ENCODE results near the gene ITPK1.
"Not testable (repeated sequence)": the region's sequence is repeated elsewhere in the genome, so short reads cannot be mapped to it uniquely, and the experiment has no call there.

ITPK1 gene

DNA sequence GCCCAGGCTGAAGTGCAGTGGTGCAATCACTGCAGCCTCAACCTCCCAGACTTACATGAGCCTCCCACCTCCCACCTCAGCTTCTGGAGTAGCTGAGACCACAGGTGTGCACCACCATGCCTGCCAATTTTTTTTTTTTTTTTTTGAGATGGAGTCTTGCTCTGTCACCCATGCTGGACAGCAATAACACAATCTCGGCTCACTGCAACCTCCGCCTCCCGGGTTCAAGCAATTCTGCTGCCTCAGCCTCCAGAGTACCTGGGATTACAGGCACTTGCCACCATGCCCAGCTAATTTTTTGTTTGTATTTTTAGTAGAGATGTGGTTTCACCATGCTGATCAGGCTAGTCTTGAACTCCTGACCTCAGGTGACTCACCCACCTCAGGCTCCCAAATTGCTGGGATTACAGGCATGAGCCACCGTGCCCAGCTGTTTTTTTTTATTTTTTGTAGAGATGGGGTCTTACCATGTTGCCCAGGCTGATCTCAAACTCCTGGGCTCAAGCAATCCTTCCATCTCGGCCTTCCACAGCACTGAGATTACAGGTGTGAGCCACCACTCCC lies 15.6 kb upstream of the ITPK1 start:
- DNase-seq (ENCODE audit: insufficient read length, low spot score); FAIRE-seq: not testable (repeated sequence)

DNA sequence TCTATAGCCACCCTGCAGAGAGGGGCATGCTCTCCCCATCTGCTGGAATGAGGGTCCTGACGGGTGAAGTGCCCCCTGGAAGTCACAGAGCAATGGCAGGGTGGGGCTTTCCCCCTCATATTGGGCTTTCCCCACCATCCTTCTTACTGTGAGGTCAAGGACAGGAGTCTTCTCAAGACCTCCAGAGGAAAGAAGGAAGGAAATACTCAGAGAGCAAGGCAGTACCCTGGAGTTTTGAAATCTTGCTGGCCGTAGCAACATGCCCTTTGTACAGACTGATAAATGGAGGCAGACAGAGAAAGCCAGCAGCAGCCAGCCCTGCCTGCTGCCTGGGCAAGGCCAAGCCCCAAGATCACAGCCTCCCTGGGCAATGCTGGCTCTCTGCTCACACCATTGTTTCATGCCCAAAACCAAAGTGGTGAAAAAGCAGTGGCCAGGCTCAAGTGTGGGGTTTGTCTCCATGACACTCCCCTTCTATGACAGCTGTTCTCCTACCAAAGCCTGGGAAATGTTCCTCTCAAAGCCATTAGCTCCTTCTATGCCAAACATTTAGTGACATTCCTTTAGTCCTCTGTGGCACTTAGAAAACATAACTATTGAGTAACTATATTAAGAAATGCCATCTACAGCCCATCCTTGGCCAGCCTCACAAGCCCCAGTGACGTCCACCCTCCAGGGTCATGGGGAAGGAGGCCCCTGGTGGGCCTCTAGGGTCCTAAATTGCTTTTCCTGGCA lies 13.2 kb upstream of the ITPK1 start:
- no peak for FAIRE-seq
- no peak for DNase-seq (ENCODE audit: insufficient read length, low spot score)

DNA sequence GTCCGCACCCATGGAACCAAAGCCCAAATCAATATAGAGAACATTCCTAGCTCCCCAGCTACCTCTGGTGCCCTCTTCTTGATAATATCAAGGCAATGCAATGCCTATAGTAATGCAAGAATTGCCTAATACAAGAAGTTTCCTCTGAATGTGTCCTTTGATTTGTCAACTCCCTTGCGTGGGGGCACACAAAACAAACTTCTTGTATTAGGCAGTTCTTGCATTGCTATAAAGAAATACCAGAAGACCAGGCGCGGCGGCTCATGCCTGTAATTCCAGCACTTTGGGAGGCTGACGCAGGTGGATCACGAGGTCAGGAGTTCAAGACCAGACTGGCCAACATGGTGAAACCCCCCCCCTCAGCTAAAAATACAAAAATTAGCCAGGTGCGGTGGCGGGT lies 10.4 kb upstream of the ITPK1 start:
- DNase-seq (ENCODE audit: insufficient read length, low spot score) (no peak), FAIRE-seq (no peak)

DNA sequence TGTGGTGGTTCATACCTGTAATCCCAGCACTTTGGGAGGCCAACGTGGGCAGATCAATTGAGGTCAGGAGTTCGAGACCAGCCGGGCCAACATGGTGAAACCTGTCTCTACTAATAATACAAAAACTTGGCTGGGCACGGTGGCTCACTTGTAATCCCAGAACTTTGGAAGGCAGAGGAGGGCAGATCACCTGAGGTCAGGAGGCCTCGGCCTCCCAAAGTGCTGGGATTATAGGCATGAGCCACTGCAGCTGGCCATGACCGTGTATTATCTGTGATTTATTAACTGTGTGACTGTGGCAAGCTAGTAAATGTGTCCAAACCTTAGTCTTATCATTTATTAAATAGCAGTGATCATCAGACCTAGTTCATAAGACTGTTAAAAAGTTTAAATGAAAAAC lies 7.1 kb upstream of the ITPK1 start:
- no peak for DNase-seq (ENCODE audit: insufficient read length, low spot score)
- FAIRE-seq: no peak

DNA sequence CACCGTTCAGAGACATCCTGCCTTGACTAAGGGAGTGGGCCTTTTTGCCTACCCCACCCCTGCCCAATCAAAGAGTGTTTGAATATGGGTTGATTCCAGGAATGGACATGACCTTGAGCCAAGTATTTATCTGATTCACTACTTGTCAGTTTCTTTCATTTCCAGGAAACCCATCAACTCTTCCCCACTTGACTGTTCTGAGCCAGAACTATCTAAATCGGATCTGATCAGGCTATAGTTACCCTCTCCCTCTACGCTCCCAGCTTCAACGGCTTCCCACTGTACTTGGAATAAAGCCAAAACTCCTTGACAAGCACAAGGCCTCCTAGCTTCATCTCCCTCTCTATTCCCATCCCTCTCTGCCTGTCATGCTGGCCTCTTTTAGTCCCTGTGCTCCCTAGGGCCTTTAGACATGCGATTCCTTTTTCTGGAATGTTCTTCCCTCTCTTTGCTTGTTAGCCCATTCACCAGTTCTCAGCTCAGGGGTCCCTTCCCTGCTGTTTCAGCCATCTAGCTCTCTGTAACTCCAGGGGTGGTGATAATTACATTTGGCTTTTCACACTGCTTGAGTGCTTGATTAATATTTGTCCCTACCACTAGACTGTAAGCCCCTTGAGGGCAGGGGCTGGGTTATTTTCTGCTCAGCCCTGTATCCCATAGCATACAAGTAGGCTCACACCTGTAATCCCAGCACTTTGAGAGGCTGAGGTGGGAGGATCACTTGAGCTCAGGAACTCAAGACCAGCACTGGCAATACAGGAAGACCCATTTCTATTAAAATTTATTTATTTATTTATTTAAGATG lies 5.5 kb upstream of the ITPK1 start:
- DNase-seq (ENCODE audit: insufficient read length, low spot score) (no peak), FAIRE-seq (no peak)

DNA sequence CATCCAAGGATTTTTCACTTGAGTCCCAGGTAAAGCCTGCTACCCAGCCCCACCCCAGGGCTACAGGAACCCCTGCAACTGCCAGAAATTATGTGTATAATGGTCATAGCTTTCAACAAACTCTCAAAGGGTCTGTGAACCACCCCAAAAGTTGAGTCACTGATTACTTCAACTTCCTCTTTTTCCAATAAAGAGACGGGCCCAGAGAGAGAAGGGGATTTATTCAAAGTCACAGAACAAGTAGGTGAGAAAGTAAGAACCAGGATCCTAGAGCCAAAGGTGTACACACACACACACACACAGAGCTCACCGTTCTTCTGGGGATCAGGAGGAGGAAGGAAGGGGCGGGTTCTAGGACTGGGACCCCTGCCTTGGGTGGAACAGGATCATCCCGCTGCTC lies 4.8 kb upstream of the ITPK1 start:
- DNase-seq (ENCODE audit: insufficient read length, low spot score) (no peak), FAIRE-seq (no peak)

DNA sequence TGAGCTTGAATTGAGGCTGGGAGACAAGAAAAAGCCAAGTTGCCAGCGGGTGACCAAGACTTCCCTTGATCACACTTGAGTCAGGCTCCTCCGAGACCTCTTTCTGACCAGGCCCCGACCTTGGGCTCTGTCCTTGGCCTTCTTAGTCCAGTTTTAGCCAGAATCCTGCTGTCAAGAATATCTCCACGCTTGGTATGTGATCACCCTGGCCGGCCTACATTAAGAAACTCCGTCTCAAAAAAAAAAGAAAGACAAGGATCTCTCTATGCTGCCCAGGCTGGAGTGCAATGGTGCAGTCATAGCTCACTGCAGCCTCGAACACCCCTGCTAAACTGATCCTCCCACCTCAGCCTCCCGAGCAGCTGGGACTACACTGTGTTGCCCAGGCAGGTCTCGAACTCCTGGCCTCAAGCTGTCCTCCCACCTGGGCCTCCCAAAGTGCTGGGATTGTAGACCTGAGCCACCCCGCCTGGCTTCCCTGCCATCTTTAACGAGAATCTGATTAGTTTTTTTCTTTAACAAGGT lies 1.0 kb upstream of the ITPK1 start:
- FAIRE-seq (no peak), DNase-seq (ENCODE audit: insufficient read length, low spot score) (no peak)

DNA sequence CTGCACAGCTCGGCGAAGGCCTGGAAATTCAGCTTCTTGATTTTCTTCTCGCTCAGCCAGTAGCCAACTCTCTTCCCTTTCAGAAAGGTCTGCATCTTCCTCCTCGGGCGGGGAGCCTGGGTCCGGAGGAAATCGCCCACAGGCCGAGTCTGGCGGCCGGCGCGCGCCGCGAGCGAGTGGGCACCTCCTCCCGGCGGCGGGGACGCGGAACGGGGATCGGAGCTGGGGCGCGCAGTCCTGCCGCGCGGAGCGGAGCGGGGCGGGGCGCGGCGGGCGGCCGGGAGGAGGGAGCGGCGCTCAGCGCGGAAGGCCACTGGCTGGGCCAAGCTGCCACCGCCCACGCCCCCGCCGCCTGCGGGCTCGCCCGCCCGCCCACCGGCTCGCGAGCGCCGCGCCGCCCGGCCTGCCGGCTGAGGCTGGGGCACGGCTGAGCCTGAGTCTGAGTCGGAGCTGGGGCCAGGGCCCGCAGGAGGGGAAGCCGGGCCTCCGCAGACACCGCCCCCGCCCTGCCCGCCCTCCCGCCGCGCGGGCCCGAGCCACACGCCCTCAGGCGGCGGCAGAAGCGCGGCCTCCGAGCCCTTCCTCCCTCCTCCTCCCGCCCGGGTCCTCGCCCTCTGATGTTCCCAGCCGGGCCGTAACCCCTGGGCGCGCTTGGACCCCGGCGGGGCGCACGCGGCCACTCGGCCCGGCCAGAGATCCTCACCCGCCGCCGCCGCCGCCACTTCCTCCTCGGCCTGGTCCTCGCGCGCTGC lies 480 bp downstream of the ITPK1 start:
- peak; percentile 61 for FAIRE-seq
- peak; percentile 92 for DNase-seq (ENCODE audit: insufficient read length, low spot score)

DNA sequence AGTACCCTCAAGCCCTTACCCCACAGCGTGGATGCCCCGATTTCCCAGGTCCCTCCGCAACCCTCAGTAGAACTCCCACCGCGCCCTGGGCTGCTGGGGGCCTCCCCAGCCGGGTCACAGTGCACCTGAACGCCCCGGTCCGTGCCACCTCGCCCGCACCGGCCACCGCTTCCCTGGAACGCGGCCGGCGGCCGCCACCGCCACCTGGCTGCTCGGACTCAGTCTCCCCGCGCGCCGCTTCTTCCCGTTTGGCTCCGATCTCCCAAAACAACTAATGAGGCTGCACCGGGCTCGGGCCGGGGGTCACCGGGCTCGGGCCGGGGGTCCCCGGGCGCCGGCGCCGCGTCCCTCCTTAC lies 1.0 kb downstream of the ITPK1 start:
- FAIRE-seq (no peak), DNase-seq (ENCODE audit: insufficient read length, low spot score) (no peak)

DNA sequence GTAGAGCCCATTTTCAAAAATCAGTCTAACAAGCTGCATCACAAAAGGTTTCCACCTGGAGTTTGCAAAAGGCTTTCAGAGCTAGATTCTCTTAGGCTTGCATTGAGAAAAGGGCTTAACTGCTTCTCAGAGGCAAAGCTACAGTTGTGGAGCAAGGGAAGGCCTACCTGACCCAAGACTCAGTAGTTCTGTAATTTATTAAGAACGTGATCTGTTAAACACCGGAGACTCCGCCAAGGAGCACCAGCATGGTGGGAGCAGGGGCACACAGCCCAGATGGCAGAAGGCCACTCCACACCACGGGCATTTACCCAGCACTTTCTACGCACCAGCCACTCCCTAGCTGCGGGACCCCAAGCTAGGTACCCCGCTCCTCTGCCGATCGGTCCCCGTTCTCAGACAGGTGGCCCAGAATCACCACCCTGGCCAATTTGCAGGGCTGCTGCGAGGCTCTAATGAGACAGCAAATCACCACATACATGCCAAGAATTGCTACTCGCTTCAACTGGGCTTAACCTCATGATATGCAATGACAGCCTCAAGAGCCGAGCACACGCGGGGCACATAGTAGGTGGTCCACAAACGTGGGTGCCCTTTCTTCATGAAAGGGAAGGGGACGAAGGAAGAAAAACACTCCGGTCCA lies 1.5 kb downstream of the ITPK1 start:
- DNase-seq (ENCODE audit: insufficient read length, low spot score): no peak
- no peak for FAIRE-seq

DNA sequence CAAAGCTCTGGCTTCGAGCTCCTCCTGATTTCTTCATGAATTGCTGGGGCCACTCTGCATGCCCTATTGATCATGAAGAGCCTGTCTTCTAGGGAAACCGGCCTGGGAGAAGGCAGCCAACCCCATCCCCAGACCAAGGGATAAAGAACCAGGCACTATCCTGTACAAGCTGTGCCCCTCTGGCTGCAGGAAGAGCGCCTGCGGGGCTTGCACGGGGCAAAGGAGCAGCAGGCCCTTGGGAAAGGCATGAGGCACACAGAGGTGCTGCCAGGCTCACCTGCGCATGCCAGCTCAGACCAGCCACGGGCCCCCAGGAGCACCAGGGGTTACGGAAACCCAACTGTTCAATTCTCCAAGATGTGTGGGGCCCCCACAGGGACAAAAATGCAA lies 2.1 kb downstream of the ITPK1 start:
- FAIRE-seq: peak; percentile 8

DNA sequence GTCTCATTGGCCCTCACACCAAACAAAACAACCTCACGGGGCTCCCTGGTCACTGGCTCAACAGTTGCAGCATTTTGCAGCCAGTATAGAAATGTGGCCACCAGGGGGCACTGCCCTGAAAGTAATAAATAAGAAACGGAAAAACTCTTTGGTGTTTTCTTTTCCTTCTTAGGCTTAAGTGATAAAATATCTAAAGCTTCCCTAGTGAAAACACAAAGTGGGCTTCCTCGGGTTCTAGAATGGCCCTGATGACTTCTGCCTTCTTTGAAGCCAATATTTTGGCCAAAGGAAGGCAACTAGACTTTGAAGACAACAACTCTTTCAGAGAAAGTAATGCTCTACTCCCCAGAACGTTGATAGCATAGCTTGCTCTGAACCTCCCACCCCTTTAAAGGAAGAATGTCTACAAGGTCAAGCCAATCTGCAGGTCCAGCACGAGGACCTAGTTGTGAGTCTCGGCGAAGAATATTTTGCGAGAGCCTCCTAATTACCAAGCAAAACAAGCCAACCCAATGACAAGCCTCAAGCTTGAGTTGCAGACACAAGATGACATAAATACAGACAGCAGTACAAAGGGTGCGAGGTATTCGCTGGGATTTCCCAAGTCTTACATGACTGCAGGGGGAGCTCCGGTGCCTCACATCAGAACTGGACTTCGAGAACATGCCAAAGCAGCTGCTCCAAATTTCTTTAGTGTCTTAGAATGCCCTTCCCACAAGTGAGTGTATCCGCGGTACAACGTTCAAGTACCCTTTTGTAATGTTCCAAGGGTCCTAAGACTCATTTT lies 2.6 kb downstream of the ITPK1 start:
- peak; percentile 94 for FAIRE-seq
- DNase-seq (ENCODE audit: insufficient read length, low spot score): peak; percentile 64

More for the DNA sequence above, 2.1 kb downstream of the ITPK1 start:
- DNase-seq (ENCODE audit: insufficient read length, low spot score): no peak

DNA sequence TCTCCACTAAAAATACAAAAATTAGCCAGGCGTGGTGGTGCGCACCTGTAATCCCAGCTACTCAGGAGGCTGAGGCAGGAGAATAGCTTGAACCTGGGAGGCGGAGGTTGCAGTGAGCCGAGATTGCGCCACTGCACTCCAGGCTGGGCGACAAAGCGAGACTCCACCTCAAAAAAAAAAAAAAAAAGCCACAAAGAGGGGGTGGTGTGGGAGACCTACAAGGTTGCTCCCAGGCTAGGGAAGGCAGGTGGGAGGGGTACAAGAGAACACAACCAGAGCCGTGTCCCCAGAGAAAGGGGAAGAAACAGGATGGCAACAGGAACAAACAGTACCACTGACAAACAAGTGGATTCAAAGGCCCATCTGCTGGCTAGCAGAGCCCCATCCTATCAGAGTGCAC lies 4.2 kb downstream of the ITPK1 start:
- FAIRE-seq; DNase-seq (ENCODE audit: insufficient read length, low spot score): not testable (repeated sequence)

DNA sequence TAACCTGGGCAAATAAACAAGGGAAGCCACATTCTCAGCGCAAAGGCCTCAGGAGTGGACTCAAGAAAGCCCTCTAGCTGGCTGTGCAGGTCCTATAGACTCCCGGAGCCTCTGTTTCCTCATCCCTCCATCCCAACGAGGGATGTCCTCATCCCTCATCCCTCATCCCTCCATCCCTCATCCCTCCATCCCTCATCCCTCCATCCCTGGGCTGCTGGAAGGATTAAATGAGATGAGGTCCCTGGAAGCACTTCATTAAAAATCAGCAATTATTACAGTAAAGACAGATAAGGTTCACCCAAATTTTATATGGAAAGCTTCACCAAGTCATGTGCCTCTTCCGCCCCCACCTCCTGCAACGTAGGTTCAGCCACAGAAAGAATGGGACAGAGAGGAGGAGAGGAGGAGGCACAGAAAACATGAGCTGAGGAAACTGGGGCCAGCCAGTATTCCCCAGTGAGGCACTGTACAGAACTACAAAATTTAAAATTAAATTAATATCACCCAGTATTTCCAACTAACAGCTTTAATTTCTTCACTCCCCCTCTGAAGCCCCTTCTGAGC lies 4.8 kb downstream of the ITPK1 start:
- DNase-seq (ENCODE audit: insufficient read length, low spot score) (no peak), FAIRE-seq (no peak)

DNA sequence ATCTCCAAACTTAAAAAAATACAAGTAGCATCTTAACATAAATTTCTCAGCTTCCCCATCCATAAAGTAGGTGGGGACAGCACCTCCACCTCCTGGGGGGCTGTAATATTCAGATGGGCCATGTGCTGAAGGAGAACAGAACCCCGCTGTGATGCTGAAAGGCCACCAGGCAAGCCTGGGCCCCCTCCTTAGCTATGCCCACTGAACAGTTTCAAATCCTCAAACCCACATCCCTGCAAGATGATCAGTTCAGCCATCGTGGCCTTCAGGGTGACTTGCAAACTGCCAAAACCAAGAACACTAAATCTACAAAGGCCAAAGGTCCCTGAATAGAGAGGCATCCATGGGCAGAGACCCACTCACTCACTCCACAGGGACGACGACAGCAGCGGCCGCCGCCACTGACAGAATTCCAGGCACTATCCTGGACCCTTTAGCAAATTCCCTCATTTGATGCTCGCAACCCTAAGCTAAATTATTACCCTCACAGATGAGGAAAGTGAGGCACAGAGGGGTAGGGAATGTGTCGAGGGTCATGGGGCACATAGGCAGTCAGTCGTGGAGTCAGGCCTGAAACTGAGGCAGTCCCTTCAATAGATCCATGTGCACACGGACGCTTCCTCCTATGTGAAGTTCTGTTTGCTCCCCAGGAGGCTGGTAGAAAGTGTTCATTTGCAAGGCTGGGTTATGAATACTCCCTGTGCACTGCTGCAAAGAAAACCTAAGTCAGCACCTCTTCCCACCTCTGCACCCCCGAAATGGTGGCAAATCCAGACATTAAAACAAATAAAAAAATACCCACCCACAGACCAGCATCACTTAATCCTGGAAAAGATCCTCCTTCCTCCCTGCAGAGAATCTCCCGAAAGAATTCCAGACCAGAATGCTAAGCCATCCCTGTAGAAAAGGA lies 5.9 kb downstream of the ITPK1 start:
- DNase-seq (ENCODE audit: insufficient read length, low spot score) (no peak), FAIRE-seq (no peak)

DNA sequence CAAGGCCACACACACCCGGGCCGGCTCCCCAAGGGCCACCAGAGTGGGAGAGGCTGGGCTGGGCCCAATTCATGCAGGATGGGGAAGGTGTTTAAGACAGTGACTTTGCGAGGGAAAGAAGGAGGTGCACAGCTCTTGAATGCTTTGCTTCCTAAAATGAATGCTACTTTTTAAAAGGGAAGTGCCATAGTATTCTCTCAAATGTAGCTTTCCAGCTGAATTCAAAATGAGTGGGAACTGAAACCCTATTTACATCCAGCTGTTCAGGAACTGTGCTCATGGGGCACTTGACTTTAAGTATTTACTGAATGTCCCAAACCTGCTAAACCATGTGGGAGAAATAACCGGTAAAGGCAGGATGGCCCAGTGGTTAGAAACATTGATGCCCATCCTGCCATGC lies 7.6 kb downstream of the ITPK1 start:
- DNase-seq (ENCODE audit: insufficient read length, low spot score) (no peak), FAIRE-seq (no peak)

DNA sequence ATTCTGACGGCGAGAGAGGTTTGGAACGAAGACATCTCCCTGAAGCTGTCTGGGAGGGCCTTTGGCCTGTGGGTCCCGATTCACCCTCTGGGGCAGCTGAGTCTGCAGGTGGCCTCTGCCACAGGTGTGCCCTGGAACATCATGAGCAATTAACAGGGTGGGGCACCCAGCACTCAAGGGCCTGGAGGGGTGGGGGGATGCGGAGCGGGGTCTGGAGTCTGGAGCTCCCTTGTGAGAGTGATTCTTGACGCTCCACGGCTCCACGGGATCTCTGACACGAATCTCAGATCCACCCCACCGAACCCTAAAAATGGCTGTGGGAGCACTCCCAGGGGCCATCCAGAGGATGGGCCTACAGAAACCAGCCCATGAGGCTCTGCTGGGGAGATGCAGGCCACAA lies 8.3 kb downstream of the ITPK1 start:
- DNase-seq (ENCODE audit: insufficient read length, low spot score) (no peak), FAIRE-seq (no peak)

DNA sequence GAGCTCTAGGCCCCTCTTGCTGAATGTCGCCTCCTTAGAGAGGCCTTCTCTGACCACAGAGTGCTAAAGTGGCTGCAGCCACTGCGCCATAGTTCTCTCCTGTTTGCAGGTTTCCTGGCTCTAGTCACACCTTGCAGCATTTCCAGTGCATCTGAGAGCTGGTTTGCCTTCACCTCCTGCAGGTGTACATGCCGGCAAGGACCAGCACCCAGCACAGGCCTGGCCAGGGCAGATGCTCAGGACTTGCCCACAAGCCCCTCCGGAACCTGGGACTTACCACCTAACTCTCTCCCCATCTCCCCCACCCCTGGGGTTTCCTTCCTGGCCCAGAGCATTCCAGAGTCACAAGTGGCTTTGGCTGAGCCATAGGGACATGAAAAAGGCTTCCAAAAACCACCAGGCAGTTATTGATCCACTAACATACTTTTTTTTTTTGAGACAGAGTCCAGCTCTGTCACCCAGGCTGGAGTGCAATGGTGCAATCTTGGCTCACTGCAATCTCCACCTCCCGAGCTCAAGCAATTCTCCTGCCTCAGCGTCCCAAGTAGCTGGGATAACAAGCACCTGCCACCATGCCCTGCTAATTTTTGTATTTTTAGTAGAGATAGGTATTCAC lies 9.1 kb downstream of the ITPK1 start:
- DNase-seq (ENCODE audit: insufficient read length, low spot score): no peak
- FAIRE-seq: no peak

All from GM19239 (cell line).